ENCODE data around the gene MMP17. TPM values are rescaled to one million over a fixed set of nuclear protein-coding genes. Genes with fewer than 3 reads are reported as not detected.

Gene MMP17
- total RNA-seq, 5 donors from 2014 or later (not counting 1 experiment from before 2014, with no cell fraction given): 0.58 to 2.7 (median 1.2) TPM

- Mint-ChIP-seq H3K4me3 (no peak overlapping the region), H3K27ac (no peak overlapping the region), H3K9me3 (no peaks in the 10 kb centered on the region), H3K27me3 (no peaks in the 10 kb centered on the region), H3K4me1 (no peaks in the 10 kb centered on the region), H3K36me3 (peaks cover 52% of the 10 kb centered on the region)
- Histone ChIP-seq H3K9me3 (no peaks in the 10 kb centered on the region), H3K36me3 (ENCODE audit: control insufficient read depth in 2 of 2, extremely low read depth in 1 of 2, insufficient read depth in 1 of 2, low read length in 1 of 2) (peaks cover 36 to 68% of the 10 kb centered on the region in 2 donors), H3K4me1 (ENCODE audit: control insufficient read depth in 1 of 2, extremely low read depth in 1 of 2, insufficient read depth in 2 of 2, low read length in 2 of 2) (no peaks in the 10 kb centered on the region), H3K27me3 (replicated peaks in 1 of 2; ENCODE audit: control insufficient read depth in 2 of 2, extremely low read depth in 1 of 2, insufficient read depth in 2 of 2, low read length in 1 of 2) (no peaks in the 10 kb centered on the region), H3K27ac (ENCODE audit: low read length) (no peak overlapping the region), H3K4me3 (ENCODE audit: control insufficient read depth in 1 of 2, extremely low read depth in 1 of 2, low read length in 1 of 2) (no peak overlapping the region)
- ChIA-PET CTCF (no interaction called here), POLR2A (no interaction called here)
- DNase-seq: no peak
- 94% methylated on average over 6 of the region's 15 CpGs for WGBS (ENCODE audit: insufficient coverage)
- no peak for ATAC-seq (replicated peaks in 1 of 4)
These were observed 41.9 kb upstream of the MMP17 start for GRCh38 chr12:131786331-131786730.

- Histone ChIP-seq H3K4me1 (ENCODE audit: control insufficient read depth in 1 of 2, extremely low read depth in 1 of 2, insufficient read depth in 2 of 2, low read length in 2 of 2) (no peaks in the 10 kb centered on the region), H3K27me3 (replicated peaks in 1 of 2; ENCODE audit: control insufficient read depth in 2 of 2, extremely low read depth in 1 of 2, insufficient read depth in 2 of 2, low read length in 1 of 2) (no peaks in the 10 kb centered on the region), H3K27ac (ENCODE audit: low read length) (no peak overlapping the region), H3K9me3 (no peaks in the 10 kb centered on the region), H3K36me3 (ENCODE audit: control insufficient read depth in 2 of 2, extremely low read depth in 1 of 2, insufficient read depth in 1 of 2, low read length in 1 of 2) (peaks cover 38 to 64% of the 10 kb centered on the region in 2 donors), H3K4me3 (ENCODE audit: control insufficient read depth in 1 of 2, extremely low read depth in 1 of 2, low read length in 1 of 2) (no peak overlapping the region)
- no peaks in the 10 kb centered on the region for H3K27me3 Mint-ChIP-seq
- ChIA-PET CTCF (no interaction called here), POLR2A (no interaction called here)
- no peaks in the 10 kb centered on the region for H3K9me3 Mint-ChIP-seq
- H3K4me3 Mint-ChIP-seq: no peak overlapping the region
- ATAC-seq (replicated peaks in 1 of 4): no peak
- H3K4me1 Mint-ChIP-seq: no peaks in the 10 kb centered on the region
- DNase-seq: no peak
- no peak overlapping the region for H3K27ac Mint-ChIP-seq
- 99% methylated on average over 17 of the region's 17 CpGs for WGBS (ENCODE audit: insufficient coverage)
- peaks cover 55% of the 10 kb centered on the region for H3K36me3 Mint-ChIP-seq
These were observed 41.0 kb upstream of the MMP17 start for GRCh38 chr12:131787143-131787660.

GRCh38 chr12:131788070-131788469 lies 40.1 kb upstream of the MMP17 start:
- H3K9me3 ChIP-seq: no peaks in the 10 kb centered on the region
- H3K9me3 Mint-ChIP-seq: no peaks in the 10 kb centered on the region
- H3K4me1 ChIP-seq (ENCODE audit: control insufficient read depth in 1 of 2, extremely low read depth in 1 of 2, insufficient read depth in 2 of 2, low read length in 2 of 2): no peaks in the 10 kb centered on the region
- no peaks in the 10 kb centered on the region for H3K27me3 Mint-ChIP-seq
- ATAC-seq (replicated peaks in 1 of 4) (no peak), DNase-seq (no peak)
- no peak overlapping the region for H3K4me3 Mint-ChIP-seq
- H3K4me3 ChIP-seq (ENCODE audit: control insufficient read depth in 1 of 2, extremely low read depth in 1 of 2, low read length in 1 of 2): no peak overlapping the region
- H3K27ac Mint-ChIP-seq: no peak overlapping the region
- H3K36me3 Mint-ChIP-seq: peaks cover 60% of the 10 kb centered on the region
- H3K36me3 ChIP-seq (ENCODE audit: control insufficient read depth in 2 of 2, extremely low read depth in 1 of 2, insufficient read depth in 1 of 2, low read length in 1 of 2): peaks cover 38 to 64% of the 10 kb centered on the region in 2 donors
- no peaks in the 10 kb centered on the region for H3K27me3 ChIP-seq (replicated peaks in 1 of 2; ENCODE audit: control insufficient read depth in 2 of 2, extremely low read depth in 1 of 2, insufficient read depth in 2 of 2, low read length in 1 of 2)
- ChIA-PET POLR2A (interaction anchor here in 1 of 2 donors (0.6 kb wide), 1 partner anchor 158 kb away, joined by 3 read pairs; no protein-coding TSS in a partner anchor), CTCF (no interaction called here)
- no peak overlapping the region for H3K27ac ChIP-seq (ENCODE audit: low read length)
- WGBS (ENCODE audit: insufficient coverage): 91% methylated on average over 8 of the region's 11 CpGs
- H3K4me1 Mint-ChIP-seq: no peaks in the 10 kb centered on the region

- CTCF ChIA-PET: no interaction called here
- H3K36me3 ChIP-seq (ENCODE audit: control insufficient read depth in 2 of 2, extremely low read depth in 1 of 2, insufficient read depth in 1 of 2, low read length in 1 of 2): peaks cover 38 to 64% of the 10 kb centered on the region in 2 donors
- POLR2A ChIA-PET: no interaction called here
- Mint-ChIP-seq H3K4me3 (no peak overlapping the region), H3K9me3 (no peaks in the 10 kb centered on the region), H3K4me1 (no peaks in the 10 kb centered on the region), H3K27ac (no peak overlapping the region), H3K27me3 (no peaks in the 10 kb centered on the region), H3K36me3 (peaks cover 70% of the 10 kb centered on the region)
- H3K4me3 ChIP-seq (ENCODE audit: control insufficient read depth in 1 of 2, extremely low read depth in 1 of 2, low read length in 1 of 2): no peak overlapping the region
- no peaks in the 10 kb centered on the region for H3K9me3 ChIP-seq
- ATAC-seq (replicated peaks in 1 of 4) (no peak), DNase-seq (no peak)
- no peaks in the 10 kb centered on the region for H3K4me1 ChIP-seq (ENCODE audit: control insufficient read depth in 1 of 2, extremely low read depth in 1 of 2, insufficient read depth in 2 of 2, low read length in 2 of 2)
- 100% methylated on average over 12 of the region's 12 CpGs for WGBS (ENCODE audit: insufficient coverage)
- H3K27me3 ChIP-seq (replicated peaks in 1 of 2; ENCODE audit: control insufficient read depth in 2 of 2, extremely low read depth in 1 of 2, insufficient read depth in 2 of 2, low read length in 1 of 2): no peaks in the 10 kb centered on the region
- no peak overlapping the region for H3K27ac ChIP-seq (ENCODE audit: low read length)
These were observed 38.6 kb upstream of the MMP17 start for GRCh38 chr12:131789638-131790037.

- Mint-ChIP-seq H3K27ac (no peak overlapping the region), H3K36me3 (peaks cover 65% of the 10 kb centered on the region), H3K4me1 (peaks cover 0 to 4% (median 0%) of the 10 kb centered on the region in 3 donors), H3K4me3 (no peak overlapping the region), H3K27me3 (no peaks in the 10 kb centered on the region), H3K9me3 (no peaks in the 10 kb centered on the region)
- Histone ChIP-seq H3K36me3 (ENCODE audit: control insufficient read depth in 2 of 2, extremely low read depth in 1 of 2, insufficient read depth in 1 of 2, low read length in 1 of 2) (peaks cover 37 to 61% of the 10 kb centered on the region in 2 donors), H3K27ac (ENCODE audit: low read length) (no peak overlapping the region), H3K4me3 (ENCODE audit: control insufficient read depth in 1 of 2, extremely low read depth in 1 of 2, low read length in 1 of 2) (no peak overlapping the region), H3K27me3 (replicated peaks in 1 of 2; ENCODE audit: control insufficient read depth in 2 of 2, extremely low read depth in 1 of 2, insufficient read depth in 2 of 2, low read length in 1 of 2) (no peaks in the 10 kb centered on the region), H3K4me1 (ENCODE audit: control insufficient read depth in 1 of 2, extremely low read depth in 1 of 2, insufficient read depth in 2 of 2, low read length in 2 of 2) (no peaks in the 10 kb centered on the region), H3K9me3 (no peaks in the 10 kb centered on the region)
- ATAC-seq (replicated peaks in 1 of 4) (no peak), DNase-seq (no peak)
- 92% methylated on average over 16 of the region's 19 CpGs for WGBS (ENCODE audit: insufficient coverage)
- ChIA-PET CTCF (interaction anchor here in 1 of 2 donors (0.5 kb wide), 1 partner anchor 112 kb away, joined by 3 read pairs; no protein-coding TSS in a partner anchor), POLR2A (no interaction called here)
These were observed 34.8 kb upstream of the MMP17 start for GRCh38 chr12:131793243-131794022.

GRCh38 chr12:131794061-131794460 lies 34.1 kb upstream of the MMP17 start:
- no peaks in the 10 kb centered on the region for H3K4me1 ChIP-seq (ENCODE audit: control insufficient read depth in 1 of 2, extremely low read depth in 1 of 2, insufficient read depth in 2 of 2, low read length in 2 of 2)
- ChIA-PET CTCF (no interaction called here), POLR2A (no interaction called here)
- no peaks in the 10 kb centered on the region for H3K9me3 ChIP-seq
- no peaks in the 10 kb centered on the region for H3K27me3 ChIP-seq (replicated peaks in 1 of 2; ENCODE audit: control insufficient read depth in 2 of 2, extremely low read depth in 1 of 2, insufficient read depth in 2 of 2, low read length in 1 of 2)
- no peak overlapping the region for H3K27ac ChIP-seq (ENCODE audit: low read length)
- H3K36me3 Mint-ChIP-seq: peaks cover 68% of the 10 kb centered on the region
- DNase-seq: no peak
- H3K4me3 Mint-ChIP-seq: no peak overlapping the region
- WGBS (ENCODE audit: insufficient coverage): 100% methylated on average over 5 of the region's 7 CpGs
- peaks cover 39 to 61% of the 10 kb centered on the region in 2 donors for H3K36me3 ChIP-seq (ENCODE audit: control insufficient read depth in 2 of 2, extremely low read depth in 1 of 2, insufficient read depth in 1 of 2, low read length in 1 of 2)
- peaks cover 0 to 4% (median 0%) of the 10 kb centered on the region in 3 donors for H3K4me1 Mint-ChIP-seq
- H3K27ac Mint-ChIP-seq: no peak overlapping the region
- H3K9me3 Mint-ChIP-seq: no peaks in the 10 kb centered on the region
- no peak overlapping the region for H3K4me3 ChIP-seq (ENCODE audit: control insufficient read depth in 1 of 2, extremely low read depth in 1 of 2, low read length in 1 of 2)
- no peak for ATAC-seq (replicated peaks in 1 of 4)
- H3K27me3 Mint-ChIP-seq: no peaks in the 10 kb centered on the region

Data from T-cell (primary cell).